Prostate gland (tissue), 2 donors: ENCODE measurements around the gene MEF2B. TPM values are rescaled to one million over a fixed set of nuclear protein-coding genes. Genes with fewer than 3 reads are reported as not detected.

Experiments used
- DNase-seq: peaks from one replicate; pipeline ENCODE4 v3.0.0-alpha.2; 2019; ENCODE audit warnings: low spot score
- H3K27ac ChIP-seq, 2 donors: fragments of 200-600 bp; sonication (generic); 2 replicates each; pipeline ENCODE4 v1.5.1; 2017 to 2019
- H3K27me3 ChIP-seq: fragments of 200-600 bp; sonication (generic); replicated peaks from 2 replicates; pipeline ENCODE4 v1.5.1; 2019; ENCODE audit not compliant: insufficient read depth
- H3K36me3 ChIP-seq, 2 donors: fragments of 200-600 bp; sonication (generic); 1 replicate in 1 of 2; 2 replicates in 1 of 2; pipeline versions ENCODE4 v1.5.1 to v1.8.1; 2017 to 2019
- H3K4me1 ChIP-seq: fragments of 200-600 bp; sonication (generic); replicated peaks from 2 replicates; pipeline ENCODE4 v1.5.1; 2019
- H3K4me3 ChIP-seq, 2 donors: fragments of 200-600 bp; sonication (generic); 2 replicates each; pipeline ENCODE4 v1.5.1; 2017 to 2019
- H3K9me3 ChIP-seq: fragments of 200-600 bp; sonication (generic); 2 replicates; pipeline ENCODE4 v1.5.1; 2017
- CTCF ChIP-seq, 4 experiments: fragments of 200-600 bp in 2 of 4; fragments of 450-650 bp in 2 of 4; sonication (generic) in 2 of 4; IDR thresholded peaks; 1 replicate in 3 of 4; 2 replicates in 1 of 4; pipeline ENCODE4 v1.5.1; 2016 to 2019; ENCODE audit warnings: antibody characterized with exemption in 4 of 4, mild to moderate bottlenecking in 2 of 4, moderate library complexity in 2 of 4
- POLR2A ChIP-seq: fragments of 450-650 bp; IDR thresholded peaks from one replicate; pipeline ENCODE4 v1.6.1; 2016; ENCODE audit warnings: antibody characterized with exemption, mild to moderate bottlenecking
- POLR2AphosphoS5 ChIP-seq: sonication (generic); formaldehyde crosslinking; IDR thresholded peaks from one replicate; pipeline ENCODE4 v1.6.1; 2017; ENCODE audit warnings: antibody characterized with exemption
- WGBS: methylation state at CpG from one replicate; pipeline ENCODE4 v1.1.5; 2018; 5-methylcytosine and 5-hydroxymethylcytosine counted together
- intact Hi-C: fragments of 100-400 bp; cut with DNase I; formaldehyde crosslinking; loops from one replicate; pipeline ENCODE4 v1.14.2; 2022
- total RNA-seq, 2 donors: library from RNA; depleted of rRNA; stranded (reverse); fragments of >200 nt; gene quantifications; one replicate each; pipeline ENCODE4 v1.1.0, GENCODE V29; 2016

The MEF2B gene
- total RNA-seq, 2 donors from 2014 or later = not detected

GRCh38 chr19:19193926-19194325 lies 23.9 kb upstream of the MEF2B start:
- intact Hi-C loops = loop anchor here (5.0 kb wide), 1 partner anchor 128 kb away; the partner anchor contains the start of genes MAU2 and SUGP1
- H3K27ac ChIP-seq = peak overlapping the region in 1 of 2 donors; percentile 19
- H3K36me3 ChIP-seq = no peaks in the 10 kb centered on the region
- no peak for DNase-seq
- H3K9me3 ChIP-seq = no peaks in the 10 kb centered on the region
- H3K4me1 ChIP-seq = peaks cover 4% of the 10 kb centered on the region
- WGBS = 84% methylated on average over 5 of the region's 5 CpGs
- TF ChIP-seq POLR2A (no peak), CTCF (IDR thresholded peaks at IDR 0.05) (no peak), POLR2AphosphoS5 (no peak)
- H3K27me3 ChIP-seq = no peaks in the 10 kb centered on the region
- H3K4me3 ChIP-seq = no peak overlapping the region

DNA sequence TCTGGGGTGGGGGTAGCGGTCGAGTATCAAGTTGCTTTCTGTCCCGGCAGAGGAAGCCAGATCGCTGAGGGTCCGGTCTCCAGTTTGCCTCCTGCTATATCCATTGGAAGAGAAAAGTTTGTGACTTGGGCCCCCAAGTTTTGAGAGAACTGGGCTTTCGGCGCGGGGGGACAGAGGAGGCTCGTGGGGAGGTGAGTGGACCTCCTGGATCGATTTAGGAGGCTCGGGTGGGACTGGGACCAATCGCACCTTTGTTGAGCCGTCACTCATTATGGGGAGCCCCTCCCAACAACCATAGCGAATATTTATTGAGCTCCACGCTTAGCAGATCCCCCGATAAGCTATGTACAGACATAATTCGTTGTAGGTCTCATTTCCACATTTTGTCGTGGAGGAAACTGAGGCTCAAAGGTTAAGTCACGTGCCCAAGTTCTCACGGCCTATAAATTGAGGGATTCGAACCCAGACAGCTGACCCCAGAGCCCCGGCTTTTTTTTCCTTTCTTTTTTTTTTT lies 22.9 kb upstream of the MEF2B start:
- intact Hi-C loops = loop anchor here (5.0 kb wide), 1 partner anchor 129 kb away; the partner anchor contains the start of genes MAU2 and SUGP1
- under 1% methylated on average over 22 of the region's 22 CpGs for WGBS
- Histone ChIP-seq H3K4me3 (peak overlapping the region; percentile 73 to 85), H3K4me1 (peaks cover 4% of the 10 kb centered on the region), H3K36me3 (no peaks in the 10 kb centered on the region), H3K27ac (peak overlapping the region; percentile 75 to 98), H3K9me3 (no peaks in the 10 kb centered on the region), H3K27me3 (no peaks in the 10 kb centered on the region)
- TF ChIP-seq POLR2AphosphoS5 (no peak), CTCF (IDR thresholded peaks at IDR 0.05) (no peak), POLR2A (no peak)
- DNase-seq = no peak

GRCh38 chr19:19192078-19192882 lies 22.2 kb upstream of the MEF2B start, which contains the start of the genes BORCS8 and RFXANK:
BORCS8 (minus strand) TSS chr19:19192152; CDS start chr19:19192117, 35 bp downstream.
RFXANK (plus strand) TSS chr19:19192258; CDS start chr19:19193947, 1,689 bp downstream.
- under 1% methylated on average over 53 of the region's 53 CpGs for WGBS
- intact Hi-C loops = loop anchor here (5.0 kb wide), 1 partner anchor 130 kb away; the partner anchor contains the start of genes MAU2 and SUGP1
- Histone ChIP-seq H3K9me3 (no peaks in the 10 kb centered on the region), H3K27me3 (no peaks in the 10 kb centered on the region), H3K36me3 (no peaks in the 10 kb centered on the region), H3K4me3 (peak within 1 kb of the TSS; percentile 73 to 85), H3K27ac (peak within 1 kb of the TSS; percentile 98), H3K4me1 (peaks cover 4% of the 10 kb centered on the region)
- TF ChIP-seq CTCF (IDR thresholded peaks at IDR 0.05) (peak in 1 of 4 experiments; percentile 5), POLR2A (peak; percentile 48), POLR2AphosphoS5 (peak; percentile 93)
- DNase-seq = peak; percentile 99

DNA sequence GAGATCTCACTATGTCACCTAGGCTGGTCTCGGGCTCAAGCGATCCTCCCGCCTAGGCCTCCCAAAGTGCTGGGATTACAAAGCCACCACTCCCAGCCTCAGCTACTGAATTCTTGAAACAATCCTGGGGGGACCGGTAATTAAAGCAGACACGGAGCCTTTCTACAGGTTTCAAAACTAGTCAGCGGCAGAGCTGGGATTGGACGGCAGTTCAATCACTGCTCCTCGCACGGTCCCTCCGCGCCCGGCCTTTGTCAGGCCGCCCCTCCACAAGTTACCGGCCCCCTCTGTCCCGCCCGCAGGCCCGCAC lies 21.7 kb upstream of the MEF2B start:
- WGBS = under 1% methylated on average over 17 of the region's 17 CpGs
- peak overlapping the region; percentile 73 to 85 for H3K4me3 ChIP-seq
- peaks cover 4% of the 10 kb centered on the region for H3K4me1 ChIP-seq
- TF ChIP-seq POLR2A = no peak
- no peak for TF ChIP-seq CTCF (IDR thresholded peaks at IDR 0.05)
- no peak for TF ChIP-seq POLR2AphosphoS5
- H3K27me3 ChIP-seq = no peaks in the 10 kb centered on the region
- intact Hi-C loops = loop anchor here (5.0 kb wide), 1 partner anchor 131 kb away; the partner anchor contains the start of genes MAU2 and SUGP1
- no peak for DNase-seq
- no peaks in the 10 kb centered on the region for H3K9me3 ChIP-seq
- H3K27ac ChIP-seq = peak overlapping the region; percentile 98
- no peaks in the 10 kb centered on the region for H3K36me3 ChIP-seq
